Stimulated activated CD4-positive, alpha-beta T cell treated with anti-CD3 and anti-CD28 coated beads, Interleukin-1b, Interleukin-23, amount 100 ng/mL, for 24 hours (primary cell): ENCODE measurements around the gene SLC6A13.
"Not testable (repeated sequence)": the region's sequence is repeated elsewhere in the genome, so short reads cannot be mapped to it uniquely, and the experiment has no call there.

Source experiments
- DNase-seq, 4 experiments: peaks; one replicate each; pipeline ENCODE4 v3.0.0-alpha.2; 2020; ENCODE audit warnings: low read depth in 4 of 4, low spot score in 1 of 4

SLC6A13 gene

GRCh38 chr12:217029-217428 lies 45.6 kb downstream of the SLC6A13 start:
- DNase-seq: not testable (repeated sequence)

DNA sequence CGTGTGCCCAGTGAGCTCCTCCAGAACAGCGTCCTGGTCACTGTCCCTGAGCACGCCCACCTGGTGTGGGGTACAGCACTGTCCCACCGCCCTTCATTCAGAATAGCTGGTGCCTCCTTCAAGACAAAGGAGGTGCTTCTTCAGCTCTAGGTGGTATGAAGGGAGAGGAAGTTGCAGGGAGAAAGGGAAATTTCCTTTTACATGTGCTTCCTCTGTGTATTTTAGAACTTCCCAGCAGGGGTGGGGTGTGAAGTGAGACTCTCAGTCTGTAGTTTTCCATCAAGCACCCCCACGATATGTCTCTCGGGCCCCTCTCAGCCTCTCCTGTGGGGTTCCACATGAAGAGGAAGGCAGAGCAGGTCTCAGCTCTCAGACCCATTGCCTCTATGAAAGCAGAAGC lies 47.5 kb downstream of the SLC6A13 start:
- DNase-seq: no peak

DNA sequence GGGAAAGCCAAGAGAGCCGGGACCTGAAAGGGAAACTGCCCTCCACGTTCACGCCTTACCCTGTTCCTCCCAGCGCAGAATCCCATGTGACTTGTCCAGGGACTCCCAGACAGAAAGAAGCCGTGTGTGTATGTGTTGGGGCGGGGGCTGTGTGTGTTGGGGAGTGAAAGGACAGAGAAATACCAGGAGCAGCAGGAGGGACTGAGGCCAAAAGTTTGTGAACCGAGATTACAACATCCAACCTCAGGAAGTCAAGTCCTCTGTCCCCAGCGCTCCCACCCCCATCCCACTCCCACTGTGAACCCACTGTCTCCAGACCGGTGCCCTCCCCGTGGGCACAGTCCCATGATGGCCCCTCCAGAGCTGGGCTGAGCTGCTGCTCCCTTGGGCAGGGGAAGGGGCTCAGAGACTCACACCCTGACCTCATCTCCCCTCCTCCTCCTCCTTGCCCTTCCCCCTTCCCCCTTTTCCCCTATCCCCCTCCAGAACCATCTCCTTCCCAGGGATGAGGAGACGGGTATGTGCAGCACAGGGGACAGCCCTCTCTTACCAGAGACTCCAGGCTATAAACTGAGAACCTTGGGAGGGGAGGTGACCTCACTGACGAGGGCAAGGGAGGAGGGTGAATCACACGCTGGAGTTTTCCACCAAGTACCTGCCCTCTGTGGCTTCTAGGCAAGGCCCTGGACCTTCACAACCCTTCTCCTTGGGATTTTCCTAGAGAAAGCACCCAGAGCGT lies 48.5 kb downstream of the SLC6A13 start, which contains the start of gene SLC6A12:
Gene SLC6A12, minus strand, starts transcription at position 155 of the 739 bp plus-strand sequence. CDS start 4,171 bp downstream, outside the sequence.
- no peak for DNase-seq

GRCh38 chr12:213527-213932 lies 49.1 kb downstream of the SLC6A13 start:
- no peak for DNase-seq

- no peak for DNase-seq
Measured at GRCh38 chr12:212715-213526, 49.7 kb downstream of the SLC6A13 start.

DNA sequence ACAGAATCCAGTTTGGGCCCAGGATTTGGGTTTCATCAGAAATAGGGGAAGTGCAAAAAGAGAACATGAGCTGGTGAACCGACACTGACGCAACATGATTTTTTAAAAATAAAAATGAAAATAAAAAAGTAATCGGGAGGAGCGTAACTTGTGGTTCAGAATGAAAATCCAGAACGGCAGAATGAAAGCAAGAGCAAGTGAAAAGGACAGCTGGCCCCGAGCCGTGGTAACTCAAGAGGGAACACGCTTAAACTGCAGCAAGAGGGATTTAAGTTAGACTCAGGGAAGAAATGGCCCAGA lies 50.3 kb downstream of the SLC6A13 start:
- no peak for DNase-seq

DNA sequence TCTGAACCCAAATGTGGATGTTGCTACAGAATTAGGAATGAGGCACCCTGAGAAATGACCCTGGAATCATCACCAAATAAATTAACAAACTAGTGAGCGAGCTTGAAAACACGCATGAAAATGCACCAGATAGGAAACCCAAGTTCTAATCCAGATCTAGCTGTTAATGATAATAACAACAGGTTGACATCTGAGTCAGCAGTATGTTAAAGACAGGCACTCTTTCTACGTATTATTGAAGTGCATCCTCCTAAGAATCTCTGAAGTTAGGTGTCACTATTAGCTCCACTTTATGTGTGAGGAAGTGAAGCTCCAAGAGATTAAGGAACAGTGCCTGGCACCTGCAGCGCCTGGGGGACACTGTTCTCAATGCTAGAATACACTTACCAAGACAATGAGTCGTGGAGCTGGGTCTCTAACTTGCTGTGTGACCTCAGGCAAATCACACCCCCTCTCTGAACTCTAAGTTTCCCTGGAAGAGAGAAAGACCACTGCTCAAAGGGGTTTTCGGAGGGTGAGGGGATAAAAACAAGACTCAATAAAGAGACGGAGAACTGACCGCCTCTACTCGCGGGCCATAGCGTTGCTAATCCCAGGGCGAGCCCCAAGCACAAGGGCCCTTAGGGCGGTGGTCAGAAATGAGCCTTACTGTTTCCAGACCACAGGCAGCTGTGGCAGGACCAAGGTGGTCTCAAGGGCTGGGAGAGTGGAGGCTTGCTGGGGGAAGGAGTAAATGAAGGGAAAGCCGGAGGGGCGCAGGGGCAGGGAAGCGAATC lies 50.8 kb downstream of the SLC6A13 start:
- no peak for DNase-seq

GRCh38 chr12:211142-211465 lies 51.5 kb downstream of the SLC6A13 start:
- no peak for DNase-seq

- no peak for DNase-seq
Measured at GRCh38 chr12:210277-211141, 52.1 kb downstream of the SLC6A13 start.

GRCh38 chr12:209851-210250 lies 52.8 kb downstream of the SLC6A13 start:
- DNase-seq: no peak

DNA sequence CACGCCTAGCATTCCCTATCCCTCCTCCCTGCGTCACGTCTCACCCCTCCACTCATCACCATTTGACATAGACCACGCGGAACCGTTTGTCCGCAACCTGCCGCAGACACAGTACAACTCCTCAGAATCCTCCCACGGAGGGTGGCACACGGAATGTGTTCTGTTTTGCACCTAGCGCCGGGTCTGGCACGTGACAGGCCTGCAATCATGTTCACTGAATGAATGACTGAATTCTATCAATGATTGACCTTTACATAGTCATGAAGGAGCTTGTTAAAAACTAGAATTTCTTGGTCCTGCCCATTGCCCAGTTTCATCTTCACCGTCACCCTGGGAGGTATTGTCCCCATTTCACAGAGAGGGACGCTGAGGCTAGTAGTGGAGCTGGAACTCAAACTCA lies 53.4 kb downstream of the SLC6A13 start:
- no peak for DNase-seq

GRCh38 chr12:208813-209212 lies 53.8 kb downstream of the SLC6A13 start:
- DNase-seq: no peak

DNA sequence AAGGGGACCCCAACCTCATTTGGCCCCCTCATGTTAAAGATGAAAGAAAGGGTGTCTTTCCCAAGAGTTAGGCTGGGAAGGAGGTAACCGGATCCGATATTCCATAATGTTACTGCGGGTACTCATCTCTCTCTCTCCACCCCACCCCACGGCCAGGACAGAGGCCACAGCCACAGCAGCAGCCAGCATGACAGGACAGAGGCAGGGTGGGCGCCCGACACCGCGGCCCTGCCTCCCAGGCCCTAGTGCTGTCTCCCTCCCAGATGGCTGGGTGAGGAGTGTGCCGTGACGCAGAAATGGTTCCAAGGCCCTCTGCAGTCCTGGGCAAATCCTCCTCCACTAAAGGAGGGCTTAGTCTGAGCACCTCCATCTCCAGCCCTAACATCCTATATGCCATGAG lies 54.8 kb downstream of the SLC6A13 start:
- no peak for DNase-seq

- no peak for DNase-seq
Measured at GRCh38 chr12:206746-207440, 55.7 kb downstream of the SLC6A13 start.

DNA sequence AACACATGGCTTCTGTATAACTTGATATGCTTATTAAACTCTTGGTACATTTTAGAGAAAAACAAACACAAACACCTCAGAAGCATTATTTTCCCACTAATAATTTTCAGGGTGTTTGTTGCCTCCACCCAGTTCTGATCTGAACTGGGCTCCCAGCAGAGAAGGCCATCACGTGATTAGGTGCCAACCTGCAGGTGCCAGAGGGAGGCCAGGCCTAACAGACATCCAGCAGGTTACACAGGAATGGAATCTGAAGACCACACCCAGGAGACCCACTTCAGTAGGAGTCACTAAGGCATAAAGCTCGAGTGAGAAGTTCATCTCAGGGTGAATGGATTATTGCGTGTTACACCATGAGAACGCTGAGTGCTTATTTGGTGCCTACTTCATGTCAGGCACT lies 57.6 kb downstream of the SLC6A13 start:
- DNase-seq: no peak

DNA sequence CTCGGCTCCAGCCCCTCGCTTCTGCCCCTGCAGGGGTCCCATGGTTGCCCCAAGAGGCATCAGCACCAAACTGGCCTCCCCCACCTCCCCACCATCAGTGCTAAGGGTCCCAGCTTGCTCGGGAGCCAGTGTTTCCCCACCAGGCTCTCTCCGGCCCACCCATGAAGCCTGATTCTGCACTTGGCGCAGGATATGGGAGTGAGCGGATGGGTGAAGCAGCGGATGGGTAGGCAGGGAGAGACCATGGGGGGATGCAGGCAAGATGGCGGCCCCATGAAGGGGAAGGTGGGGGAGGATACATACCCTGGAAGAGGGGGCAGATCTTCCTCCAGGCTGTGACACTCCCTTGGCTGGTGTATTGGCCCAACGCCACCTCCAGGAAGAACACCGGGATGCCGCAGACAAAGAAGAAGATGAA lies 58.4 kb downstream of the SLC6A13 start:
- no peak for DNase-seq

DNA sequence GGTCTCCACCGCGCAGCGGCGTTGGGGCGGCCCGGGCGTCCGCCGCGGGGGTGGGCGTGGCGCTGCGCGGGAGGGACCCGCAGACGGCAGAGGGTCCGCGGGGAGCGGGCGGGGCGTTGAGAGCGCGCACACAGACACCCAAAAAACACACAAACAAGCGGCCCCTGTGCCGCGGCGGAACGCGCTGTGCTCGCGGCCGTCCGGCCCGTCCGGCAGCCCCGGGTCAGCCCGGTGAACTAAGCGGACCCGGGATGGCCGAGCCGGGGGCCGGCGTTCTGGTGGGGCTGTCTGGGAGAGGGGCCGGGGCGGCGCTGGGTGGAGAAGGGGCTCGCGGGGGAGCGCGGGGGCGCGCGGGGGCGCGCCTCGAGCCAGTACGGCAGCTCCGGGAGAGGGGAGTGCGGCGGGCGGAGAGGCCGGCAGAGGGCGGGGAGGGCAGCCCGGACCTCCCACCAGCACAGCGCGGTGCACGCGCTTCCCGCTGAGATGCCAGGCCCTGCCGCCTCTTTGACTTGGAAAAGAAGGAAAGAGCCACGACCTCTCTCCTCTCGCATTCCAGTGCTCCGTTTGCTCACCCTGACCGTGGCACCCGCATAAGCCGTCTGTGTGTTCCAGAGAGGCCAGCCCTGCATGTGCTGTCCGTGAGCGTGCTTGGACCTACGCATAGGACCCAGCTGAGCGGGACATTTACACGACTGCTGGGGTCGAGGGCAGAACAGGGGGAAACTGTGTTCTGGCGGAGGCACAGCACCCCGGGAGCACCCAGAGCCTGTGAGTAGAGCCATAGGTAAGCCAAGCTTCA lies 59.0 kb downstream of the SLC6A13 start:
- DNase-seq: no peak

- DNase-seq: no peak
Measured at GRCh38 chr12:203074-203461, 59.6 kb downstream of the SLC6A13 start.

GRCh38 chr12:202081-202731 lies 60.4 kb downstream of the SLC6A13 start:
- DNase-seq: no peak
